Measurements from ENCODE around the gene ARL15.
A peak's percentile ranks its signal among the peaks of the same experiment; 100 is the strongest.

Gene ARL15

GRCh38 chr5:54013556-54014194 lies 296.7 kb downstream of the ARL15 start:
- H3K4me3 ChIP-seq (replicated peaks; ENCODE audit: low read depth, low read length) = no peak overlapping the region
- TF ChIP-seq, protein P1, sequence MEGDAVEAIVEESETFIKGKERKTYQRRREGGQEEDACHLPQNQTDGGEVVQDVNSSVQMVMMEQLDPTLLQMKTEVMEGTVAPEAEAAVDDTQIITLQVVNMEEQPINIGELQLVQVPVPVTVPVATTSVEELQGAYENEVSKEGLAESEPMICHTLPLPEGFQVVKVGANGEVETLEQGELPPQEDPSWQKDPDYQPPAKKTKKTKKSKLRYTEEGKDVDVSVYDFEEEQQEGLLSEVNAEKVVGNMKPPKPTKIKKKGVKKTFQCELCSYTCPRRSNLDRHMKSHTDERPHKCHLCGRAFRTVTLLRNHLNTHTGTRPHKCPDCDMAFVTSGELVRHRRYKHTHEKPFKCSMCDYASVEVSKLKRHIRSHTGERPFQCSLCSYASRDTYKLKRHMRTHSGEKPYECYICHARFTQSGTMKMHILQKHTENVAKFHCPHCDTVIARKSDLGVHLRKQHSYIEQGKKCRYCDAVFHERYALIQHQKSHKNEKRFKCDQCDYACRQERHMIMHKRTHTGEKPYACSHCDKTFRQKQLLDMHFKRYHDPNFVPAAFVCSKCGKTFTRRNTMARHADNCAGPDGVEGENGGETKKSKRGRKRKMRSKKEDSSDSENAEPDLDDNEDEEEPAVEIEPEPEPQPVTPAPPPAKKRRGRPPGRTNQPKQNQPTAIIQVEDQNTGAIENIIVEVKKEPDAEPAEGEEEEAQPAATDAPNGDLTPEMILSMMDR (IDR thresholded peaks at IDR 0.05; ENCODE audit: low read length, missing control alignments) = no peak
- peak; percentile 91 for DNase-seq (ENCODE audit: low read depth)

DNA sequence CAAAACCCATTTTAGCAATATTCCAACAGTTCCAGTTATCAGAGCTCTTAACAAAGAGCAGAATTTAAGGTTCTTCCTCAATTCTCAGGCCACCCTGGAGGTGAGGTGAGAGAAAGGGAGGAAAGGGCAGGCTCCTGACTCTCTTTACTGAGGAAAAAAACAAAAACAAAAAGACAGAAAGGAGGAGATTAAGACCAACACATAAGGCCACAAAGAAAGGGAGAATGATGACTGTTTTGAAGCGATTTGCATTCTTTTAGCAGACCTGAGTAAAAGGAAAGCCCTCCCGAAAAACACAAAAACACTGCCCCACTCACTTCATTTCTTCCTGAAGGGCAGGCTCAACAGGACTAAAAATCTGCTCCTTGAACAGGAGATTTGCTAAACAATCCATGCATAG lies 300.5 kb downstream of the ARL15 start:
- TF ChIP-seq, protein P1 (IDR thresholded peaks at IDR 0.05; ENCODE audit: low read length, missing control alignments) = no peak
- H3K4me3 ChIP-seq (replicated peaks; ENCODE audit: low read depth, low read length) = no peak overlapping the region
- DNase-seq (ENCODE audit: low read depth) = no peak

DNA sequence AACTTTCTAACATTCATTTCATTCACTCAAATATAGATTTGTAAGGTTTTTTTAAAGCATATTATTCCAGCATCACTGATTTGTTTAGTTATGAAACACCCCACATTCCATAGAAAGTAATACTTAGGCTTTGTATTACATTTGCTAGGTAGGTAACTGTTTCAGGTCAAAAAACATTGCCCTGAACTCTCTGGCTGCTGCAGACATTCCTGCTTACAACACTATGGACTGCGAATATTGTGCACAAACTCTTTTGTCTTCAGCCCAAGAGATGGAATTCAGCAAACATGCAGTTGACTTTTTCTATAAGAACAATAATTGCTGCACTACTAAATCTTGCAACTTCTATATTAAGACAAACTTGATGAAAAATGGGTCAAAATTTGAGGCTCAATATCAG lies 301.0 kb downstream of the ARL15 start:
- no peak for DNase-seq (ENCODE audit: low read depth)
- no peak overlapping the region for H3K4me3 ChIP-seq (replicated peaks; ENCODE audit: low read depth, low read length)
- TF ChIP-seq, protein P1 (IDR thresholded peaks at IDR 0.05; ENCODE audit: low read length, missing control alignments) = no peak

GRCh38 chr5:54007827-54008777 lies 302.3 kb downstream of the ARL15 start:
- TF ChIP-seq, protein P1 (IDR thresholded peaks at IDR 0.05; ENCODE audit: low read length, missing control alignments) = no peak
- H3K4me3 ChIP-seq (replicated peaks; ENCODE audit: low read depth, low read length) = no peak overlapping the region
- DNase-seq (ENCODE audit: low read depth) = peak; percentile 42

GRCh38 chr5:54004697-54005096 lies 305.7 kb downstream of the ARL15 start:
- no peak for DNase-seq (ENCODE audit: low read depth)
- TF ChIP-seq, protein P1 (IDR thresholded peaks at IDR 0.05; ENCODE audit: low read length, missing control alignments) = no peak

GRCh38 chr5:54002779-54003178 lies 307.6 kb downstream of the ARL15 start:
- no peak for DNase-seq (ENCODE audit: low read depth)
- TF ChIP-seq, protein P1 (IDR thresholded peaks at IDR 0.05; ENCODE audit: low read length, missing control alignments) = no peak

More at GRCh38 chr5:54004697-54005096, 305.7 kb downstream of the ARL15 start:
- H3K4me3 ChIP-seq (replicated peaks; ENCODE audit: low read depth, low read length) = no peak overlapping the region

More at GRCh38 chr5:54002779-54003178, 307.6 kb downstream of the ARL15 start:
- H3K4me3 ChIP-seq (replicated peaks; ENCODE audit: low read depth, low read length) = no peak overlapping the region

All from fibroblast of pulmonary artery (primary cell).